HG02970 (cell line): Measurements from ENCODE around the gene PUM1.

Source experiments
- ATAC-seq: cut with Tn5 transposase; IDR thresholded peaks from one replicate; pipeline ENCODE4 v1.9.1; 2021; ENCODE audit warnings: mild to moderate bottlenecking, moderate library complexity, moderate number of reproducible peaks; ENCODE audit not compliant: unreplicated experiment, low FRiP score

Gene PUM1

GRCh38 chr1:30883389-30884172 lies 181.9 kb downstream of the PUM1 start:
- ATAC-seq, result no peak

GRCh38 chr1:30882678-30883388 lies 182.7 kb downstream of the PUM1 start:
- ATAC-seq, result no peak
